HepG2 (cell line): ENCODE results near the gene TOPORS. TPM values are rescaled to one million over a fixed set of nuclear protein-coding genes. Genes with fewer than 3 reads are reported as not detected.

Experiments
- MLXIP ChIP-seq: sonication (generic); formaldehyde crosslinking; IDR thresholded peaks from 2 replicates; pipeline ENCODE4 v1.9.0; 2021; ENCODE audit warnings: missing genetic modification reagents, borderline replicate concordance
- PRDM4 ChIP-seq: sonication (generic); formaldehyde crosslinking; IDR thresholded peaks from 2 replicates; pipeline ENCODE4 v1.9.0; 2021; ENCODE audit warnings: missing genetic modification reagents, borderline replicate concordance
- RARG ChIP-seq: sonication (generic); formaldehyde crosslinking; IDR thresholded peaks from 2 replicates; pipeline ENCODE4 v1.4.0; 2020; ENCODE audit warnings: low read depth, mild to moderate bottlenecking, missing genetic modification reagents
- SNAI1 ChIP-seq: sonication (generic); formaldehyde crosslinking; IDR thresholded peaks from 2 replicates; pipeline ENCODE4 v1.5.0; 2020; ENCODE audit warnings: mild to moderate bottlenecking, missing genetic modification reagents, borderline replicate concordance
- TMF1 ChIP-seq: sonication (generic); formaldehyde crosslinking; IDR thresholded peaks from 2 replicates; pipeline ENCODE4 v1.8.1; 2022; ENCODE audit warnings: low read depth, missing genetic modification reagents
- ZNF280D ChIP-seq: sonication (generic); formaldehyde crosslinking; IDR thresholded peaks from 2 replicates; pipeline ENCODE4 v1.5.1; 2020; ENCODE audit warnings: mild to moderate bottlenecking, missing genetic modification reagents
- polyA plus RNA-seq, 8 experiments: library from polyadenylated mRNA; depleted of rRNA in 3 of 8; stranded (reverse) in 7 of 8; unstranded in 1 of 8; fragments of >200 nt; fragmentation: Illumina TruSeq in 4 of 8; extraction: Trizol in 4 of 8; gene quantifications; 2 replicates each; pipeline versions ENCODE4 v1.2.1 to v1.2.3, GENCODE V29; 2011 to 2016; ENCODE audit warnings: low read depth in 4 of 8, missing spikeins in 1 of 8, mixed read lengths in 1 of 8; ENCODE audit not compliant: insufficient read depth in 1 of 8
- total RNA-seq, 5 experiments: library from RNA; depleted of rRNA; stranded (reverse); fragments of >200 nt; fragmentation: Illumina TruSeq; extraction: Trizol; gene quantifications; 2 replicates each; pipeline ENCODE4 v1.2.3, GENCODE V29; 2016; ENCODE audit warnings: low read depth in 1 of 5
- TF ChIP-seq, protein P1 (sequence below): sonication (generic); formaldehyde crosslinking; IDR thresholded peaks from 2 replicates; pipeline ENCODE4 v1.5.0; 2020; ENCODE audit warnings: mild to moderate bottlenecking, missing genetic modification reagents
- TF ChIP-seq, protein P2 (sequence below): sonication (generic); formaldehyde crosslinking; IDR thresholded peaks from 2 replicates; pipeline ENCODE4 v1.4.0; 2020; ENCODE audit warnings: low read depth, mild to moderate bottlenecking, missing genetic modification reagents
- TF ChIP-seq, protein P3 (sequence below): sonication (generic); formaldehyde crosslinking; IDR thresholded peaks from 2 replicates; pipeline ENCODE4 v1.5.0; 2020; ENCODE audit warnings: mild to moderate bottlenecking, missing genetic modification reagents, borderline replicate concordance

TOPORS gene
- total and polyA plus RNA-seq, 2 of the 13 experiments (the other 11 are each of a cell fraction or from before 2014, with no cell fraction given), result 6.8 to 19.6 TPM

GRCh38 chr9:32526041-32526706 is 26.2 kb downstream of the TOPORS start, which contains the start of gene RIGI (continued):
- no peak for TF ChIP-seq PRDM4 (CRISPR knock-in tag)
- TF ChIP-seq, protein P1, sequence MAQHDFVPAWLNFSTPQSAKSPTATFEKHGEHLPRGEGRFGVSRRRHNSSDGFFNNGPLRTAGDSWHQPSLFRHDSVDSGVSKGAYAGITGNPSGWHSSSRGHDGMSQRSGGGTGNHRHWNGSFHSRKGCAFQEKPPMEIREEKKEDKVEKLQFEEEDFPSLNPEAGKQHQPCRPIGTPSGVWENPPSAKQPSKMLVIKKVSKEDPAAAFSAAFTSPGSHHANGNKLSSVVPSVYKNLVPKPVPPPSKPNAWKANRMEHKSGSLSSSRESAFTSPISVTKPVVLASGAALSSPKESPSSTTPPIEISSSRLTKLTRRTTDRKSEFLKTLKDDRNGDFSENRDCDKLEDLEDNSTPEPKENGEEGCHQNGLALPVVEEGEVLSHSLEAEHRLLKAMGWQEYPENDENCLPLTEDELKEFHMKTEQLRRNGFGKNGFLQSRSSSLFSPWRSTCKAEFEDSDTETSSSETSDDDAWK (CRISPR knock-in tag), result no peak
- TF ChIP-seq RARG (CRISPR knock-in tag), result no peak
- TF ChIP-seq SNAI1 (CRISPR knock-in tag), result no peak; the same call in 1 of the 2 replicates
- TF ChIP-seq ZNF280D (CRISPR knock-in tag), result no peak
- no peak for TF ChIP-seq TMF1 (CRISPR knock-in tag)
- TF ChIP-seq, protein P2, sequence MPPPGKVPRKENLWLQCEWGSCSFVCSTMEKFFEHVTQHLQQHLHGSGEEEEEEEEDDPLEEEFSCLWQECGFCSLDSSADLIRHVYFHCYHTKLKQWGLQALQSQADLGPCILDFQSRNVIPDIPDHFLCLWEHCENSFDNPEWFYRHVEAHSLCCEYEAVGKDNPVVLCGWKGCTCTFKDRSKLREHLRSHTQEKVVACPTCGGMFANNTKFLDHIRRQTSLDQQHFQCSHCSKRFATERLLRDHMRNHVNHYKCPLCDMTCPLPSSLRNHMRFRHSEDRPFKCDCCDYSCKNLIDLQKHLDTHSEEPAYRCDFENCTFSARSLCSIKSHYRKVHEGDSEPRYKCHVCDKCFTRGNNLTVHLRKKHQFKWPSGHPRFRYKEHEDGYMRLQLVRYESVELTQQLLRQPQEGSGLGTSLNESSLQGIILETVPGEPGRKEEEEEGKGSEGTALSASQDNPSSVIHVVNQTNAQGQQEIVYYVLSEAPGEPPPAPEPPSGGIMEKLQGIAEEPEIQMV (CRISPR knock-in tag), result 0 out of 2 replicates have a peak, but pooled peaks have one; percentile 23
- TF ChIP-seq, protein P3, sequence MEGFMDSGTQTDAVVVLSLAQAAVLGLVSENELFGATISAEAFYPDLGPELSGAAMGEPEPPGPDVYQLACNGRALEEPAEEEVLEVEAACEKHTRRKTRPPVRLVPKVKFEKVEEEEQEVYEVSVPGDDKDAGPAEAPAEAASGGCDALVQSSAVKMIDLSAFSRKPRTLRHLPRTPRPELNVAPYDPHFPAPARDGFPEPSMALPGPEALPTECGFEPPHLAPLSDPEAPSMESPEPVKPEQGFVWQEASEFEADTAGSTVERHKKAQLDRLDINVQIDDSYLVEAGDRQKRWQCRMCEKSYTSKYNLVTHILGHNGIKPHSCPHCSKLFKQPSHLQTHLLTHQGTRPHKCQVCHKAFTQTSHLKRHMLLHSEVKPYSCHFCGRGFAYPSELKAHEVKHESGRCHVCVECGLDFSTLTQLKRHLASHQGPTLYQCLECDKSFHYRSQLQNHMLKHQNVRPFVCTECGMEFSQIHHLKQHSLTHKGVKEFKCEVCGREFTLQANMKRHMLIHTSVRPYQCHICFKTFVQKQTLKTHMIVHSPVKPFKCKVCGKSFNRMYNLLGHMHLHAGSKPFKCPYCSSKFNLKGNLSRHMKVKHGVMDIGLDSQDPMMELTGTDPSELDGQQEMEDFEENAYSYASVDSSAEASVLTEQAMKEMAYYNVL (CRISPR knock-in tag), result peak; percentile 50; the same call in 1 of the 2 replicates
- TF ChIP-seq MLXIP (CRISPR knock-in tag), result no peak; the same call in 1 of the 2 replicates
